OCI-LY3 (cell line): ENCODE results near the gene OTOG.

Source experiments
- H2AFZ ChIP-seq: fragments of 200-600, 300-600 bp; shearing (Covaris generic); 2 replicates; pipeline ENCODE4 v1.6.0; 2014; ENCODE audit warnings: antibody characterized with exemption, low read depth, low read length
- H3K27ac ChIP-seq: fragments of 200-600, 300-600 bp; sonication (generic); 2 replicates; pipeline ENCODE4 v1.5.1; 2014; ENCODE audit warnings: mild to moderate bottlenecking, low read length, moderate library complexity, mixed read lengths
- H3K27me3 ChIP-seq: fragments of 200-600, 300-600 bp; sonication (generic); 2 replicates; pipeline ENCODE4 v1.6.1; 2014; ENCODE audit warnings: low read depth, low read length, mixed read lengths
- H3K36me3 ChIP-seq: fragments of 200-600, 300-600 bp; sonication (generic); replicated peaks from 2 replicates; pipeline ENCODE3; 2014; ENCODE audit warnings: low read depth, low read length, mixed read lengths
- H3K4me1 ChIP-seq: fragments of 300-600, 200-600 bp; sonication (generic); 2 replicates; pipeline ENCODE4 v1.6.1; 2014; ENCODE audit warnings: low read length, mixed read lengths
- H3K4me2 ChIP-seq: fragments of 200-600, 300-600 bp; sonication (generic); 2 replicates; pipeline ENCODE4 v1.6.1; 2014; ENCODE audit warnings: low read length, mixed read lengths
- H3K4me3 ChIP-seq: fragments of 300-600, 200-600 bp; sonication (generic); 2 replicates; pipeline ENCODE4 v1.5.1; 2014; ENCODE audit warnings: antibody characterized with exemption, mild to moderate bottlenecking, low read length, moderate library complexity
- H3K79me2 ChIP-seq: fragments of 300-600, 200-600 bp; shearing (Covaris generic); 2 replicates; pipeline ENCODE4 v1.6.1; 2014; ENCODE audit warnings: mild to moderate bottlenecking, low read length, mixed read lengths
- H3K9ac ChIP-seq: fragments of 300-600, 200-600 bp; shearing (Covaris generic); 2 replicates; pipeline ENCODE4 v1.6.0; 2014; ENCODE audit warnings: mild to moderate bottlenecking, low read length, moderate library complexity
- H3K9me3 ChIP-seq: fragments of 200-600, 300-600 bp; shearing (Covaris generic); 2 replicates; pipeline ENCODE4 v1.6.1; 2014; ENCODE audit warnings: low read length, mixed read lengths; ENCODE audit not compliant: insufficient read depth
- H4K20me1 ChIP-seq: fragments of 200-600, 300-600 bp; sonication (generic); 2 replicates; pipeline ENCODE4 v1.6.1; 2016; ENCODE audit warnings: low read length, mixed read lengths; ENCODE audit not compliant: insufficient read depth
- CTCF ChIP-seq: fragments of 200-600, 300-600 bp; sonication (generic); IDR thresholded peaks from 2 replicates; pipeline ENCODE4 v1.5.1; 2014; ENCODE audit warnings: antibody characterized with exemption, low read length, low read depth
- EZH2phosphoT487 ChIP-seq: fragments of 200-600 bp; shearing (Covaris generic); IDR thresholded peaks from 2 replicates; pipeline ENCODE4 v1.6.1; 2018; ENCODE audit warnings: antibody characterized with exemption, mixed run types, low read depth

The OTOG gene

GRCh38 chr11:17585911-17586695 lies 39.0 kb downstream of the OTOG start:
- Histone ChIP-seq H3K36me3 (no peaks in the 10 kb centered on the region), H3K79me2 (no peaks in the 10 kb centered on the region), H3K27ac (no peak overlapping the region), H2AFZ (no peak overlapping the region), H3K9me3 (no peaks in the 10 kb centered on the region), H4K20me1 (peaks cover 2% of the 10 kb centered on the region; the same call in 1 of the 2 replicates), H3K9ac (no peak overlapping the region), H3K27me3 (peaks cover 20% of the 10 kb centered on the region), H3K4me1 (no peaks in the 10 kb centered on the region), H3K4me2 (no peak overlapping the region), H3K4me3 (no peak overlapping the region)
- TF ChIP-seq EZH2phosphoT487 (no peak), CTCF (no peak)

GRCh38 chr11:17588166-17588565 lies 41.1 kb downstream of the OTOG start:
- H3K27me3 ChIP-seq = peaks cover 39% of the 10 kb centered on the region
- TF ChIP-seq EZH2phosphoT487 = no peak
- no peak for TF ChIP-seq CTCF
- H3K27ac ChIP-seq = no peak overlapping the region
- H3K79me2 ChIP-seq = no peaks in the 10 kb centered on the region
- no peaks in the 10 kb centered on the region for H3K4me1 ChIP-seq
- H3K36me3 ChIP-seq = no peaks in the 10 kb centered on the region
- H2AFZ ChIP-seq = no peak overlapping the region
- peaks cover 2% of the 10 kb centered on the region; the same call in 1 of the 2 replicates for H4K20me1 ChIP-seq
- H3K9ac ChIP-seq = no peak overlapping the region
- H3K4me3 ChIP-seq = no peak overlapping the region
- H3K4me2 ChIP-seq = no peak overlapping the region
- no peaks in the 10 kb centered on the region for H3K9me3 ChIP-seq

GRCh38 chr11:17588721-17589120 lies 41.7 kb downstream of the OTOG start:
- TF ChIP-seq CTCF (no peak), EZH2phosphoT487 (no peak)
- H3K9me3 ChIP-seq = no peaks in the 10 kb centered on the region
- H3K4me3 ChIP-seq = no peak overlapping the region
- H3K27ac ChIP-seq = no peak overlapping the region
- no peaks in the 10 kb centered on the region for H3K79me2 ChIP-seq
- H3K4me2 ChIP-seq = no peak overlapping the region
- no peaks in the 10 kb centered on the region for H3K4me1 ChIP-seq
- peaks cover 2% of the 10 kb centered on the region; the same call in 1 of the 2 replicates for H4K20me1 ChIP-seq
- no peaks in the 10 kb centered on the region for H3K36me3 ChIP-seq
- H3K27me3 ChIP-seq = peaks cover 41% of the 10 kb centered on the region
- no peak overlapping the region for H2AFZ ChIP-seq
- H3K9ac ChIP-seq = no peak overlapping the region

- TF ChIP-seq EZH2phosphoT487 = no peak
- TF ChIP-seq CTCF = no peak
- no peaks in the 10 kb centered on the region for H3K9me3 ChIP-seq
- H3K9ac ChIP-seq = no peak overlapping the region
- no peak overlapping the region for H3K4me3 ChIP-seq
- peaks cover 2% of the 10 kb centered on the region; the same call in 1 of the 2 replicates for H4K20me1 ChIP-seq
- H3K36me3 ChIP-seq = no peaks in the 10 kb centered on the region
- H3K27me3 ChIP-seq = peaks cover 45% of the 10 kb centered on the region
- no peak overlapping the region for H3K27ac ChIP-seq
- no peaks in the 10 kb centered on the region for H3K79me2 ChIP-seq
- H2AFZ ChIP-seq = no peak overlapping the region
- H3K4me1 ChIP-seq = no peaks in the 10 kb centered on the region
- no peak overlapping the region for H3K4me2 ChIP-seq
These were observed 43.4 kb downstream of the OTOG start for GRCh38 chr11:17590463-17590862.
